Neural cell (in vitro differentiated cells): Measurements from ENCODE around the gene RNPEPL1.

Experiments
- CTCF ChIP-seq: fragments of 450-650 bp; IDR thresholded peaks from 2 replicates; pipeline ENCODE4 v1.5.1; 2014; ENCODE audit warnings: antibody characterized with exemption, mild to moderate bottlenecking, moderate library complexity; ENCODE audit not compliant: poor library complexity, severe bottlenecking
- EP300 ChIP-seq: fragments of 450-650 bp; conservative IDR thresholded peaks from 2 replicates; pipeline ENCODE4 v1.6.1; 2014; ENCODE audit warnings: antibody characterized with exemption, mild to moderate bottlenecking, moderate library complexity; ENCODE audit not compliant: poor library complexity, severe bottlenecking
- EZH2 ChIP-seq: fragments of 200-600, 300-800 bp; shearing (Covaris generic), sonication (generic); IDR thresholded peaks from 2 replicates; pipeline ENCODE4 v1.6.1; 2014; ENCODE audit warnings: antibody characterized with exemption, low read length, borderline replicate concordance, mild to moderate bottlenecking; ENCODE audit not compliant: insufficient read depth, poor library complexity, severe bottlenecking
- RAD21 ChIP-seq: fragments of 450-650 bp; conservative IDR thresholded peaks from 2 replicates; pipeline ENCODE4 v1.6.1; 2014; ENCODE audit warnings: antibody characterized with exemption, mild to moderate bottlenecking, moderate library complexity
- REST ChIP-seq: IDR thresholded peaks from 2 replicates; pipeline ENCODE4 v1.6.1; 2012; ENCODE audit warnings: borderline replicate concordance

GRCh38 chr2:240573071-240573515 lies 4.8 kb downstream of the RNPEPL1 start:
- TF ChIP-seq CTCF, result no peak
- TF ChIP-seq REST, result no peak
- TF ChIP-seq RAD21, result no peak
- no peak for TF ChIP-seq EP300
- no peak for TF ChIP-seq EZH2
